ENCODE data around the gene THY1.
"Not testable (repeated sequence)": the region's sequence is repeated elsewhere in the genome, so short reads cannot be mapped to it uniquely, and the experiment has no call there.

The THY1 gene

GRCh38 chr11:119417726-119418540 is 5.0 kb downstream of the THY1 start:
- DNase-seq, result no peak

DNA sequence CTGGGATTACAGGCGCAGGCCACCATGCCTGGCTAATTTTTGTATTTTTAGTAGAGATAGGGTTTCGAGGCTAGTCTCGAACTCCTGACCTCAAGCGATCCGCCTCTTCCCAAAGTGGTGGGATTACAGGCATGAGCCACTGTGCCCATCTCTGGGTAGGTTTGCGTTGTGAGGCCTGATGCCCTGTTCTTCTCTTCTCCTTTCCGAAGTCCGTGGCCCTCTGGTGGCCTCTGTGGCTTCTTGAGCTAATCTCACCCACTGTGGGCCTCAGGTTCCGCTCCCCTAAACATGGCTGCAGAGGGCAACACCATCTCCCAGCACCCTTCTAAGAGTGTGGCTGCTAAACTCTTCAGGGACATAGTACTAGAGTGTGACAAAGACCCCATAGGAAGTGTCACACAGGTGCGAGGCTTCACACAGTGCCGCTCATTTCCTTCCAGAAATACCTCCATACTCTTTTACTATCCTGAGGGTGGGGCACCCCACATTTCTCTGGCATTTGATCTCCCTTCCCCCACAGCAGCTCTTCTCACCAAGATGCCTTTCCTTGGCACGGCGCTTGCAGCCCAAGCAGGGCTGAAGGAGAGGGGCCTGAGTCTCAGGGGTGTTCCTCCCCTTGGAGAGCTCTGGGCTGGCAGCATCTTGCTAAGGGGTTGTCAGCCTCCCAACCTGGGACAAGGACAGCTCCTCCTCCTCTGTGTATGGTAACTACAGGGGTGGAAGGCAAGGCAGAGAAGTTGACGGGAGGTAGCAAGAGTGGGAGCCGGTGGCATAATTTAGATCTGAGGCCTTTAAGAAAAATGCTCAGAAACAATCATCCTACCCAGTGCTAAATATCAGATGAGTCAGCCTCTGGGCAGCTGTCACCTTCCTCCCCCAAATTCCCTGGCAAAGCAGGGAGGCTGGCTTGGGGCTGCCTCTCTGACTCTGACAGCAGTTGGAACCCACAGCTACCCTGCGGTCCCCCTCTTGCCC is 6.1 kb downstream of the THY1 start:
- DNase-seq, result no peak

DNA sequence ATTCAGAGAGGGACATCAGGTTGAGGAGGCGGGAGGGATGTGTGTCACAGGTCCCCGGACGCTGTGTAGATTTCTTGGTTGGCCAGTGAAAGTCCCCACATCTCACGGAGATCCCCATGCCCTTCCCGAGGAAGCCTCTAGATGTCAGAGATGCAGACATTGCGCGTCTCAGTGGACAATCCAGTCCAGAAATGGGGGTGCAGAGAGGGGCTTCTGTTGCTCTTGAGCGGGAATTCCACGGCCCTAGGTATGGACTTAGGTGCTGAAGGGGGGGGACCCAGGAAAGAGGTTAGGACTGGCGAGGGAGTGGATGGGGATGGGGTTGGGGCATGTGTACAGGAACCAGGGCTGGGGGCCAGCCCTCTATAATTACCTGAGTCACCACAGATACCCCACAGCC is 7.0 kb downstream of the THY1 start:
- DNase-seq, result no peak

DNA sequence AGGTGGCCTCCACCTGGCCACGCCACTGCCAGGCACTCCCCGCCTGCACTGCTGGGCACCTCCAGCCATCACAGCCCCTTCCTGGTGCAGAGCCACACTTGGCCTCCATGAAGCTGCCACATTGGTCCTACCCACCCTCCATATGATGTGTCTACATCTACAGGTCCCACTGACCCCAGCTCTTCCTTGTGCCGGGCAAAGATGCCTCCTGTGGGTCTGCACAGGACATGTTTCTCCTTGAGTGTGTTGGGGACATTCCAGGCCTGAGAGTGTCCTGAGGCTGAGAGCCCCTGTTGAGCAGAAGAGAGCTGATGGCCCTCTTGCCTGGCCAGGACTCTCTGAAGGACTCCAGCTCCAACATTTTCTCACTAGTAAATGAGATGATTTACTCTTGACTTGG is 7.5 kb downstream of the THY1 start:
- DNase-seq, result no peak

DNA sequence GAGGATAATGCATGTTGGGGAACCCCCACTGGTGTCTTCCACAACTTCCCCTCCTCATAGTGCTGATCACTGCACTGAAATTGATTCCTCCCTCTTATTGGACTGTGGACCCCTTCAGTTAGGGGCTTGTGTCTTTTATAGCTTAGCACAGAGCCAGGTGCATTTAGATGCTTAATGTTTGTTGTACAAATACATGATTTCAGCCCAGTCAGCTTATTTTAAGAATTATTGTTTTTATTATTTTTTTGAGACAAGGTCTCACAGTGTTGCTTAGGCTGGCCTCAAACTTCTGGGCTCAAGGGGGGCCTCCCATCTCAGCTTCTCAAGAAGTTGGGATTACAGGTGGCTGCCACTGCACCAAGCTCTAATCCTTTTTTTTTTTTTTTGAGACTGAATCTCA is 8.2 kb downstream of the THY1 start:
- no peak for DNase-seq

- DNase-seq, result no peak
These were observed 8.7 kb downstream of the THY1 start for GRCh38 chr11:119414321-119414720.

GRCh38 chr11:119412072-119412471 is 10.9 kb downstream of the THY1 start:
- no peak for DNase-seq

- DNase-seq, result no peak
These were observed 12.5 kb downstream of the THY1 start for GRCh38 chr11:119410501-119410900.

GRCh38 chr11:119409731-119410130 is 13.2 kb downstream of the THY1 start:
- DNase-seq, result no peak

DNA sequence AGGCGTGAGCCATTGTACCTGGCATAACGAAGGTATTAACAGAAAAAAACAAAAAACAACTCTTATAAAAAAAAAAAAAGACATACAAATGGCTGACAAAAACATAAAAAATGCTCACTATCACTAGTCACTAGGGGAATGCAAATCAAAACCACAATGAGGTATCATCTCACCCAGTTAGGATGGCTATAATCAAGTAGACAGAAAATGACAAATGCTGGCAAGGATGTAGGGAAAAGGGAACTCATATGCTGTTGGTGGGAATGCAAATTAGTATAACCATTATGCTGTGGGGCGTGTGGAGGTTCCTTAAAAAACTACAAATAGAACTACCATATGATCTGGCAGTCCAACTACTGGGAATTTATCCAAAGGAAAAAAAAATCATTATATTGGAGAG is 17.0 kb downstream of the THY1 start:
- DNase-seq, result no peak

DNA sequence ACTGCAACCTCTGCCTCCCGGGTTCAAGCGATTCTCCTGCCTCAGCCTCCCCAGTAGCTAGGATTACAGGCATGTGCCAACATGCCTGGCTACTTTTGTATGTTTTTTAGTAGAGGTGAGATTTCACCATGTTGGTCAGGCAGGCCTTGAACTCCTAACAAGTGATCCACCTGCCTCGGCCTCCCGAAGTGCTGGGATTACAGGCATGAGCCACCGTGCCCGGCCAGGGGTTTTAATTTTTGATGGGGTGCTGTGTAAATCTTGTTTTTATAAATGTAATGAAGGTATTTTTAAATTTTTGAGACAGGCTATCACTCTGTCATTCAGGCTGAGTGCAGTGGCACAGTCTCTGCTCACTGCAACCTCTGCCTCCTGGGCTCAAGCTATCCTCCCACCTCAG is 17.5 kb downstream of the THY1 start:
- DNase-seq, result not testable (repeated sequence)

DNA sequence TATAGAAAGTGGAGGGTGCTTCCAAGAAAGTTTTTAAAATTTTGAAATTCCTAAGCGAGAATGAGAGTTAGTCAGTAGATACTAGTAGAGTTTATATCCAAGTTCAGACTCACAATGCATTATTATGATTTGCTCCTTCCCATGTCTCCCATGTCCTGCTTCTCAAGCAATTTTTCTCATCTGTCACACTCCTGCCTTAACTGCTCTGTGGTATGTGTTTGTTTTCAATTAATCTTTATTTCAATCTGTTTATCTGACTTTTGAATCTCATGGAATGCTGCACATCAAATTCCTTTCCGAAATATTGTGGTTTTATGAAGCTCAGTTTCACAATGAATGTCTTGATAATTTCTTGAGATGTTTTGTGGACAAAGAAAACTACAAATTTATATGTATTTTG is 18.1 kb downstream of the THY1 start:
- no peak for DNase-seq

GRCh38 chr11:119403021-119403420 is 20.0 kb downstream of the THY1 start:
- DNase-seq, result no peak

- no peak for DNase-seq
These were observed 20.5 kb downstream of the THY1 start for GRCh38 chr11:119402470-119402869.

DNA sequence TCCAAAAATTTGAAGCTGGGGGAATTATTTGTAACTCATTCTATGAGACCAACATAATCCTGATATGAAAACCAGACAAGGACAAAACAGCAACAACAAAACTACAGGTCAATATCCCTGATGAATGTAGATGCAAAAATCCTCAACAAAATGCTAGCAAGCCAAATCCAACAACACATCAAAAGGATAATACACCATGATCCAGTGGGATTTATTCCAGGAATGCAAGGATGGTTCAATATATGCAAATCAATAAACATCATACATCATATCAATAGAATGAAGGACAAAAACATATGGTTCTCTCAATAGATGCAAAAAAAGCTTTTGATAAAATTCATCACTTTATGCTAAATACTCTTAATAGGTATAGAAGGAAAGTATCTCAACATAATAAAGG is 22.1 kb downstream of the THY1 start:
- no peak for DNase-seq

GRCh38 chr11:119397740-119398139 is 25.2 kb downstream of the THY1 start:
- no peak for DNase-seq

- DNase-seq, result no peak
These were observed 26.1 kb downstream of the THY1 start for GRCh38 chr11:119396835-119397234.

GRCh38 chr11:119391275-119391674 is 31.7 kb downstream of the THY1 start:
- DNase-seq, result no peak

DNA sequence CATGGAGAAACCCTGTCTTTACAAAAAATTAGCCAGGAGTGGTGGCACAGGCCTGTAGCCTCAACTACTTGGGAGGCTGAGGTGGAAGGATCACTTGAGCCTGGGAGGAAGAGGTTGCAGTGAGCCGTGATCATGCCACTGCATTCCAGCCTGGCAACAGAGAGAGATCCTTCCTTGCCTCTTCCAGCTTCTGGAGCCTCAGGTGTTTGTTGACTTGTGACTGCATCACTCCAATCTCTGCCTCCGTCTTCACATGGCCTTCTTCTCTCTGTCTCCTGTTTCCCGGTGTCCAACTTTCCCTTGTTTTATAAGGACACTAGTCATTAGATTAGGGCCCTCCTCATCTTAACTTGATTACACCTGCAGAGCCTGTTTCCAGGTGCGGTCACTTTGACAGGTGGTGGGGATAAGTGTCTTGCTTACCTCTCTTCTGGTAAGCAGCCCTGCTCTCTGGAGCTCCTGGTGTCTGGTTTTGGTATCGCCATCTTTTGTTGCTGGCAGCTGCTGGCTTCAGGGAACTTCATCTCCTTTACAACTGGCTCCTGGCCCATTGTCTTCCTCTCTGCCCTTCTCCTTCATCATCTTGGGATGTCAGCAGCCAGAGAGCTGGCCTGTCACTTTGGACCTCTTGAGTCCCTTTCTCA is 33.2 kb downstream of the THY1 start:
- DNase-seq, result peak; percentile 79

- no peak for DNase-seq
These were observed 34.9 kb downstream of the THY1 start for GRCh38 chr11:119388103-119388502.

DNA sequence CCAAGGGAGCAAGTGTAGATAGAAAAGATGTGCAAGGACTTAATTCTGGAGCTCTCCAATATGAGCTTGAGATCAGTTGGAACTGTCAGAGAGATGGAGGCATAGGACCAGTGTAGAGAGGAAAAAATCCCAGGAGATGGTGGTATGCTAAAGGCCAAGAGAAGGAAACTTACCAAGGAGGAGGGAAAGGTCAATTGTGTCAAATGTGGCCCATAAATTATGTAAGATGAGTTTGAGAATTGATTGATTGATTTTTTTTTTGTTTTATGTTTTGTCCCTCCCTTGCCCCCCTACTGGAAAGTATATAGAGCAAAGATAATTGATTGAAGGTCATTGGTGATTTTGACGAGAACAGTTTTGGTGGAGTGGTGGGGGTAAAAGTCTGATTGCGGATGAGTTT is 38.6 kb downstream of the THY1 start:
- no peak for DNase-seq

GRCh38 chr11:119382513-119382912 is 40.5 kb downstream of the THY1 start:
- DNase-seq, result not testable (repeated sequence)

- DNase-seq, result no peak
These were observed 40.9 kb downstream of the THY1 start for GRCh38 chr11:119382101-119382500.

Measured in NCI-H510A (cell line).